Measurements from ENCODE around the gene SNAI1. TPM values are rescaled to one million over a fixed set of nuclear protein-coding genes. Genes with fewer than 3 reads are reported as not detected.

The SNAI1 gene
- total RNA-seq, 2 experiments from 2014 or later = 1.6 to 3.6 TPM

DNA sequence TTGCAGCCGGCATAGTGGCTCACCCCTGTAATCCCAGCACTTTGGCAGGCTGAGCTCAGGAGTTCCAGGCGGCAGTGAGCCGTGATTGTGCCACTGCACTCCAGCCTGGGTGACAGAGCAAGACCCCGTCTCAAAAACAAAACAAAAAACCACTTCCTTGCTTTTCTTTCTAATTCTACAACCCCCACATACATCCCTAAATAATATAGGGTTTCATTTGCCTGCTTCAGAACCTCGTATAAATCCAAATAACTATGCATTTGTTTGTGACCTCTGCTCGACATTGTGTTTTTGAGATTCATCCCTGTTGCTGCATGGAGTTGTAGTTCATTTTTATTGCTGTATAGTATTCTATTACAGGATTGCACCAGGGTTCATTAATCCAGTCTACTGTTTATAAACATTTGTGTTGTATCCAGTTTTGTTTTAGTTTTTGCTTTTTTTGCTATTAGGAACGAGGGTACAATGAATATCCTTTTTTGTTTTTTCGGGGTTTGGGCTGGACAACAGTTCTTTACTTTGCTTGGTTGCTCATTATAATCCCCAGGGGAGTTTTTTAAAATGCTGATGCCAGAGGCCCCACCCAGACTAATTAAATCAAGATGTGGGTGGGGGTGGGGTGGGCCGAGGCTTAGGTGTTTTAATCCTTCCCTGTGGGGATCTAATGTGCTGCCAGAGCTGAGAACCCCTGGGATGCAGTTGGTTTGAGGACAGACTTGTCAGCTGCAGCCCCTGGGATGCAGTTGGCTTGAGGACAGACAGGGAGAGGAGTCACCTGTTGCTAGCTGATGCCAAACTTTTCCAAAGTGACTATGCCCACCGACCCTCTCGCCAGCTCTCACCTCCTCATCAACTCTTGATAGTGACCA lies 2.4 kb upstream of the SNAI1 start:
- H3K9me2 ChIP-seq (ENCODE audit: insufficient read depth, low read length) = no peaks in the 10 kb centered on the region
- no peak for DNase-seq (ENCODE audit: low spot score)
- H3K9me3 ChIP-seq (ENCODE audit: low read length) = no peaks in the 10 kb centered on the region
- peak overlapping the region; percentile 23; the same call in 1 of the 2 replicates for H2AFZ ChIP-seq (ENCODE audit: low read length)
- peaks cover 44% of the 10 kb centered on the region for H3K4me1 ChIP-seq (ENCODE audit: insufficient read depth, low read length, poor library complexity, severe bottlenecking)
- intact Hi-C loops (cut with micrococcal nuclease; ENCODE audit: unreplicated experiment) = no loop called here
- POLR2A ChIA-PET = interaction anchor here (1.9 kb wide), 1 partner anchor 61 kb away, joined by 7 read pairs; no protein-coding TSS in a partner anchor
- H3K36me3 ChIP-seq (ENCODE audit: insufficient read depth, low read length) = no peaks in the 10 kb centered on the region
- TF ChIP-seq CTCF (conservative IDR thresholded peaks at IDR 0.05; ENCODE audit: low read length) (no peak), EZH2phosphoT487 (IDR thresholded peaks at IDR 0.05; ENCODE audit: borderline replicate concordance, low read depth, low read length) (no peak)
- H3K27ac ChIP-seq (ENCODE audit: low read depth, low read length, poor library complexity, severe bottlenecking) = no peak overlapping the region
- H3K79me2 ChIP-seq (ENCODE audit: insufficient read depth, low read depth, low read length) = no peaks in the 10 kb centered on the region
- no peak overlapping the region for H3K4me3 ChIP-seq (ENCODE audit: low read depth, low read length, poor library complexity, severe bottlenecking)
- CTCF ChIA-PET (ENCODE audit: unreplicated experiment) = interaction anchor here (1.1 to 2.9 kb wide), 3 partner anchors 32 to 97 kb away, joined by 3 to 23 read pairs (median 3); no protein-coding TSS in a partner anchor
- peak overlapping the region; percentile 21; the same call in 1 of the 2 replicates for H3K4me2 ChIP-seq (ENCODE audit: low read length)
- no TSS peak for BruUV-seq (replicated peaks)
- no peaks in the 10 kb centered on the region for H4K20me1 ChIP-seq (ENCODE audit: insufficient read depth, low read length)

GRCh38 chr20:49981218-49982071 lies 1.3 kb upstream of the SNAI1 start:
- Histone ChIP-seq H3K27ac (ENCODE audit: low read depth, low read length, poor library complexity, severe bottlenecking) (no peak overlapping the region), H4K20me1 (ENCODE audit: insufficient read depth, low read length) (no peaks in the 10 kb centered on the region), H3K4me3 (ENCODE audit: low read depth, low read length, poor library complexity, severe bottlenecking) (peak overlapping the region; percentile 64), H3K9me3 (ENCODE audit: low read length) (no peaks in the 10 kb centered on the region), H3K36me3 (ENCODE audit: insufficient read depth, low read length) (no peaks in the 10 kb centered on the region), H3K79me2 (ENCODE audit: insufficient read depth, low read depth, low read length) (no peaks in the 10 kb centered on the region), H3K4me1 (ENCODE audit: insufficient read depth, low read length, poor library complexity, severe bottlenecking) (peaks cover 44% of the 10 kb centered on the region), H3K4me2 (ENCODE audit: low read length) (peak overlapping the region; percentile 94), H2AFZ (ENCODE audit: low read length) (peak overlapping the region; percentile 96; the same call in 1 of the 2 replicates), H3K9me2 (ENCODE audit: insufficient read depth, low read length) (no peaks in the 10 kb centered on the region)
- intact Hi-C loops (cut with micrococcal nuclease; ENCODE audit: unreplicated experiment) = loop anchor here (2.0 kb wide), 1 partner anchor 31 kb away; no protein-coding TSS in a partner anchor
- ChIA-PET CTCF (ENCODE audit: unreplicated experiment) (interaction anchor here (0.5 to 2.9 kb wide), 6 partner anchors 18 to 187 kb away, joined by 3 to 23 read pairs (median 4); no protein-coding TSS in a partner anchor), POLR2A (interaction anchor here (0.6 to 1.9 kb wide), 5 partner anchors 19 to 199 kb away, joined by 3 to 7 read pairs (median 4); no protein-coding TSS in a partner anchor)
- BruUV-seq (replicated peaks) = no TSS peak
- TF ChIP-seq EZH2phosphoT487 (IDR thresholded peaks at IDR 0.05; ENCODE audit: borderline replicate concordance, low read depth, low read length) (no peak), CTCF (conservative IDR thresholded peaks at IDR 0.05; ENCODE audit: low read length) (no peak)
- DNase-seq (ENCODE audit: low spot score) = no peak

Data from OCI-LY7 (cell line).